CD14-positive monocyte (primary cell): ENCODE results near the gene TFB1M. TPM values are rescaled to one million over a fixed set of nuclear protein-coding genes. Genes with fewer than 3 reads are reported as not detected.
A peak's percentile ranks its signal among the peaks of the same experiment; 100 is the strongest.

Experiments
- DNase-seq, 3 donors: peaks; one replicate each; pipeline ENCODE4 v3.0.0-alpha.2; 2011 to 2022
- H2AFZ ChIP-seq: 2 replicates; pipeline ENCODE4 v1.6.0; 2012; ENCODE audit warnings: mild to moderate bottlenecking, low read depth, low read length, inconsistent platforms; ENCODE audit not compliant: insufficient read depth, poor library complexity, severe bottlenecking
- H3K27ac ChIP-seq, 2 donors: 1 replicate in 1 of 2; 2 replicates in 1 of 2; pipeline ENCODE4 v1.5.1; 2012 to 2013; ENCODE audit warnings: low read length in 2 of 2, control low read depth in 1 of 2, inconsistent platforms in 1 of 2, low read depth in 1 of 2, mild to moderate bottlenecking in 1 of 2
- H3K27me3 ChIP-seq, 2 donors: one replicate each; pipeline versions ENCODE4 v1.6.0 to v1.6.1; 2011 to 2013; ENCODE audit warnings: low read length in 2 of 2; ENCODE audit not compliant: control insufficient read depth in 2 of 2, insufficient read depth in 2 of 2
- H3K36me3 ChIP-seq, 2 donors: replicated peaks in 1 of 2; 1 replicate in 1 of 2; 2 replicates in 1 of 2; pipeline versions ENCODE4 v1.5.1 to v1.6.1; 2012 to 2013; ENCODE audit warnings: low read length in 2 of 2, control low read depth in 1 of 2, inconsistent platforms in 1 of 2, mild to moderate bottlenecking in 1 of 2; ENCODE audit not compliant: insufficient read depth in 2 of 2, control insufficient read depth in 1 of 2
- H3K4me1 ChIP-seq, 2 donors: 1 replicate in 1 of 2; 2 replicates in 1 of 2; pipeline versions ENCODE4 v1.5.1 to v1.6.1; 2012 to 2013; ENCODE audit warnings: low read length in 2 of 2, control low read depth in 1 of 2, inconsistent platforms in 1 of 2, mild to moderate bottlenecking in 1 of 2, moderate library complexity in 1 of 2; ENCODE audit not compliant: insufficient read depth in 2 of 2, control insufficient read depth in 1 of 2
- H3K4me2 ChIP-seq: replicated peaks from 2 replicates; pipeline ENCODE3; 2012; ENCODE audit warnings: low read length, moderate library complexity, mild to moderate bottlenecking; ENCODE audit not compliant: poor library complexity, severe bottlenecking; ENCODE audit errors: extremely low read depth
- H3K4me3 ChIP-seq, 3 experiments: fragments of 200-600 bp in 1 of 3; sonication (generic) in 1 of 3; replicated peaks in 1 of 3; 1 replicate in 2 of 3; 2 replicates in 1 of 3; pipeline ENCODE4 v1.5.1; 2011 to 2013; ENCODE audit warnings: low read length in 3 of 3, mild to moderate bottlenecking in 3 of 3, control low read depth in 2 of 3, low read depth in 2 of 3, inconsistent platforms in 1 of 3, moderate library complexity in 1 of 3
- H3K79me2 ChIP-seq: 2 replicates; pipeline ENCODE4 v1.6.0; 2012; ENCODE audit warnings: mild to moderate bottlenecking, control low read depth, inconsistent platforms, low read length, moderate library complexity; ENCODE audit not compliant: insufficient read depth
- H3K9ac ChIP-seq: 2 replicates; pipeline ENCODE4 v1.6.0; 2017; ENCODE audit warnings: low read length, mild to moderate bottlenecking; ENCODE audit not compliant: insufficient read depth, poor library complexity, severe bottlenecking
- H3K9me3 ChIP-seq, 2 donors: replicated peaks in 1 of 2; 1 replicate in 1 of 2; 2 replicates in 1 of 2; pipeline versions ENCODE4 v1.5.1 to v1.6.1; 2012 to 2013; ENCODE audit warnings: low read length in 2 of 2, control low read depth in 1 of 2; ENCODE audit not compliant: control insufficient read depth in 1 of 2, insufficient read depth in 1 of 2
- H4K20me1 ChIP-seq: 2 replicates; pipeline ENCODE4 v1.6.0; 2012; ENCODE audit warnings: mild to moderate bottlenecking, low read length, control low read depth, moderate library complexity; ENCODE audit not compliant: insufficient read depth
- H3K27ac Mint-ChIP-seq, 7 donors: one replicate each; pipeline ENCODE4 v1.8.0; 2020; ENCODE audit warnings: mild to moderate bottlenecking in 7 of 7, mixed read lengths in 7 of 7, moderate library complexity in 6 of 7, inconsistent platforms in 2 of 7
- H3K27me3 Mint-ChIP-seq, 3 donors: one replicate each; pipeline ENCODE4 v1.8.0; 2021 to 2022; ENCODE audit warnings: low read depth in 3 of 3, mild to moderate bottlenecking in 3 of 3, mixed read lengths in 3 of 3, moderate library complexity in 3 of 3, inconsistent platforms in 1 of 3
- H3K36me3 Mint-ChIP-seq, 2 donors: one replicate each; pipeline ENCODE4 v1.8.0; 2020; ENCODE audit warnings: mixed read lengths in 2 of 2, inconsistent platforms in 1 of 2, mild to moderate bottlenecking in 1 of 2
- H3K4me1 Mint-ChIP-seq: one replicate; pipeline ENCODE4 v1.8.0; 2020; ENCODE audit warnings: mild to moderate bottlenecking, mixed read lengths
- H3K4me3 Mint-ChIP-seq, 2 donors: one replicate each; pipeline ENCODE4 v1.8.0; 2020; ENCODE audit warnings: mild to moderate bottlenecking in 2 of 2, mixed read lengths in 2 of 2, moderate library complexity in 1 of 2
- H3K9me3 Mint-ChIP-seq, 7 donors: one replicate each; pipeline ENCODE4 v1.8.0; 2020 to 2022; ENCODE audit warnings: mixed read lengths in 7 of 7, mild to moderate bottlenecking in 6 of 7, moderate library complexity in 6 of 7, inconsistent platforms in 2 of 7
- CTCF ChIP-seq: fragments of 200-600 bp; IDR thresholded peaks from one replicate; pipeline ENCODE4 v1.8.0; 2022; ENCODE audit warnings: antibody characterized with exemption, mild to moderate bottlenecking
- WGBS: methylation state at CpG from one replicate; pipeline ENCODE4 v1.1.5; 2013; ENCODE audit warnings: missing lambda C conversion rate; ENCODE audit not compliant: insufficient coverage; 5-methylcytosine and 5-hydroxymethylcytosine counted together
- intact Hi-C, 2 donors: fragments of 100-400 bp; cut with micrococcal nuclease; formaldehyde crosslinking; loops; one replicate each; pipeline versions ENCODE4 v1.15.0 to v1.15.1; 2023
- polyA plus RNA-seq, 3 donors: library from polyadenylated mRNA; depleted of rRNA in 1 of 3; unstranded in 2 of 3; stranded (reverse) in 1 of 3; fragments of 300-500 nt in 2 of 3; fragments of >200 nt in 1 of 3; fragmentation: Illumina TruSeq in 2 of 3; gene quantifications; 1 replicate in 2 of 3; 2 replicates in 1 of 3; pipeline ENCODE4 v1.2.3, GENCODE V29; 2012 to 2021

Gene TFB1M
- polyA plus RNA-seq, 3 donors, result 4.8 to 5.4 (median 4.8) TPM

- Histone ChIP-seq H4K20me1 (no peaks in the 10 kb centered on the region), H3K4me2 (no peak overlapping the region), H3K9ac (no peak overlapping the region), H3K4me3 (no peak overlapping the region), H3K27ac (no peak overlapping the region), H2AFZ (no peak overlapping the region), H3K79me2 (no peaks in the 10 kb centered on the region), H3K4me1 (no peaks in the 10 kb centered on the region), H3K27me3 (no peaks in the 10 kb centered on the region), H3K9me3 (peaks cover 0 to 20% of the 10 kb centered on the region in 2 donors), H3K36me3 (no peaks in the 10 kb centered on the region)
- Mint-ChIP-seq H3K27ac (no peak overlapping the region), H3K4me1 (peaks cover 4% of the 10 kb centered on the region), H3K27me3 (peaks cover 0 to 2% (median 0%) of the 10 kb centered on the region in 3 donors), H3K36me3 (no peaks in the 10 kb centered on the region), H3K9me3 (peaks cover 25 to 38% (median 29%) of the 10 kb centered on the region in 7 donors), H3K4me3 (no peak overlapping the region)
- intact Hi-C loops, result loop anchor here in 1 of 2 donors (5.0 kb wide), 1 partner anchor 183 kb away; no protein-coding TSS in a partner anchor
- no CpG with 5 or more reads among the region's 2 CpGs for WGBS
- no peak for TF ChIP-seq CTCF
- DNase-seq, result no peak
These were observed 30.2 kb upstream of the TFB1M start for GRCh38 chr6:155344341-155345006.

GRCh38 chr6:155341130-155341828 lies 27.0 kb upstream of the TFB1M start:
- Histone ChIP-seq H3K36me3 (no peaks in the 10 kb centered on the region), H2AFZ (no peak overlapping the region), H3K27ac (no peak overlapping the region), H3K9ac (no peak overlapping the region), H3K27me3 (no peaks in the 10 kb centered on the region), H3K4me3 (no peak overlapping the region), H4K20me1 (no peaks in the 10 kb centered on the region), H3K79me2 (no peaks in the 10 kb centered on the region), H3K4me2 (no peak overlapping the region), H3K4me1 (no peaks in the 10 kb centered on the region), H3K9me3 (peaks cover 0 to 9% of the 10 kb centered on the region in 2 donors)
- peaks cover 4% of the 10 kb centered on the region for H3K4me1 Mint-ChIP-seq
- H3K4me3 Mint-ChIP-seq, result no peak overlapping the region
- peaks cover 0 to 2% (median 0%) of the 10 kb centered on the region in 3 donors for H3K27me3 Mint-ChIP-seq
- peak in 2 of 3 donors; percentile 9 to 11 for DNase-seq
- TF ChIP-seq CTCF, result no peak
- H3K27ac Mint-ChIP-seq, result peak overlapping the region in 5 of 7 donors; percentile 61 to 91 (median 83)
- H3K36me3 Mint-ChIP-seq, result no peaks in the 10 kb centered on the region
- H3K9me3 Mint-ChIP-seq, result peaks cover 13 to 29% (median 19%) of the 10 kb centered on the region in 7 donors
- intact Hi-C loops, result loop anchor here in 1 of 2 donors (5.0 kb wide), 1 partner anchor 186 kb away; no protein-coding TSS in a partner anchor
- WGBS, result 0% methylated on average over 1 of the region's 2 CpGs
